Karpas-422 (cell line): Measurements from ENCODE around the gene SLC48A1. TPM values are rescaled to one million over a fixed set of nuclear protein-coding genes. Genes with fewer than 3 reads are reported as not detected.

Experiments
- DNase-seq: peaks from one replicate; pipeline ENCODE4 v3.0.0-alpha.2; 2015
- H2AFZ ChIP-seq: fragments of 200-600 bp; sonication (generic); 2 replicates; pipeline ENCODE4 v1.6.1; 2014; ENCODE audit warnings: antibody characterized with exemption, low read length, mixed read lengths
- H3K27ac ChIP-seq: fragments of 200-600 bp; sonication (generic); 2 replicates; pipeline ENCODE4 v1.5.1; 2014; ENCODE audit warnings: mild to moderate bottlenecking, low read length, moderate library complexity
- H3K27me3 ChIP-seq: fragments of 200-600 bp; sonication (generic); 2 replicates; pipeline ENCODE4 v1.6.1; 2014; ENCODE audit warnings: low read length, mixed read lengths
- H3K36me3 ChIP-seq: fragments of 200-600 bp; sonication (generic); 2 replicates; pipeline ENCODE4 v1.6.1; 2014; ENCODE audit warnings: low read length, mixed read lengths; ENCODE audit not compliant: insufficient read depth
- H3K4me1 ChIP-seq: fragments of 200-600 bp; sonication (generic); 2 replicates; pipeline ENCODE4 v1.6.1; 2014; ENCODE audit warnings: mild to moderate bottlenecking, low read length, mixed read lengths
- H3K4me2 ChIP-seq: fragments of 200-600 bp; sonication (generic); 2 replicates; pipeline ENCODE4 v1.6.1; 2014; ENCODE audit warnings: low read length, low read depth, mild to moderate bottlenecking; ENCODE audit not compliant: poor library complexity, severe bottlenecking
- H3K4me3 ChIP-seq: fragments of 200-600 bp; sonication (generic); 2 replicates; pipeline ENCODE4 v1.5.1; 2014; ENCODE audit warnings: mild to moderate bottlenecking, antibody characterized with exemption, low read length, mixed read lengths
- H3K79me2 ChIP-seq: fragments of 200-600 bp; sonication (generic); 2 replicates; pipeline ENCODE4 v1.6.1; 2014; ENCODE audit warnings: mild to moderate bottlenecking, low read length, mixed read lengths
- H3K9ac ChIP-seq: fragments of 200-600 bp; sonication (generic); 2 replicates; pipeline ENCODE4 v1.6.0; 2014; ENCODE audit warnings: low read length
- H3K9me2 ChIP-seq: fragments of 200-600 bp; sonication (generic), shearing (Covaris generic); replicated peaks from 2 replicates; pipeline ENCODE4 v1.6.0; 2014; ENCODE audit warnings: mild to moderate bottlenecking, low read length, moderate library complexity; ENCODE audit not compliant: insufficient read depth
- H3K9me3 ChIP-seq: fragments of 300-700, 200-600 bp; sonication (generic); 2 replicates; pipeline ENCODE4 v1.6.1; 2014; ENCODE audit warnings: low read length, mixed read lengths
- H4K20me1 ChIP-seq: fragments of 200-600 bp; sonication (generic); 2 replicates; pipeline ENCODE4 v1.6.1; 2014; ENCODE audit warnings: mild to moderate bottlenecking, antibody characterized with exemption, low read length, low read depth; ENCODE audit not compliant: insufficient read depth
- total RNA-seq: library from RNA; depleted of rRNA; stranded (reverse); fragments of >200 nt; shearing (Covaris generic); gene quantifications from 2 replicates; pipeline ENCODE4 v1.2.3, GENCODE V29; 2014; ENCODE audit warnings: low replicate concordance

The SLC48A1 gene
- total RNA-seq, 1 experiment from 2014 or later, result 21.9 TPM

DNA sequence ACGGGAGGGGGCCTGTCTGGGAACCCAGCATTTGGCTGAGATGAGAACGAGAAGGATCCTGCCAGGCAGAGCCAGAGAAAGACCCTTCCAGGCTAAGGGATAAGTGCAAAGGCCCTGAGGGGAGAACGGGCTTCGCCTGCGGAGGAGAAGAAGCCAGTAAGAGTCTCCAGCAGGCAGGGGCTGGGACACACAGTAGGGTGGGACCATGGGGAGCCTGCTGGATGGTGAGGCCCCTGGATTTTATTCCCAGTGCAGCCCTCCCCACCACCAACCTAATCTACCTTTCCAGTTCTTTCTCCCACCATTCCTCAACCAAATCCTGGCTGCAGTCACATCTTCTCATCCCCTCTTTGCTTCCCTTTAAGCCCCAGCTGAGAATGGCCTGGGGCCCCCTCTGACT lies 27.0 kb upstream of the SLC48A1 start:
- no peak overlapping the region for H2AFZ ChIP-seq
- no peaks in the 10 kb centered on the region for H3K36me3 ChIP-seq
- no peak overlapping the region for H3K4me3 ChIP-seq
- H3K27ac ChIP-seq, result no peak overlapping the region
- no peaks in the 10 kb centered on the region for H3K27me3 ChIP-seq
- H3K4me1 ChIP-seq, result peaks cover 32% of the 10 kb centered on the region
- H3K9me3 ChIP-seq, result no peaks in the 10 kb centered on the region
- no peaks in the 10 kb centered on the region for H3K9me2 ChIP-seq
- no peak for DNase-seq
- H3K9ac ChIP-seq, result no peak overlapping the region
- H3K4me2 ChIP-seq, result no peak overlapping the region
- no peaks in the 10 kb centered on the region for H3K79me2 ChIP-seq
- 0 out of 2 replicates have a peak, but pooled peaks cover 8% of the 10 kb centered on the region for H4K20me1 ChIP-seq

DNA sequence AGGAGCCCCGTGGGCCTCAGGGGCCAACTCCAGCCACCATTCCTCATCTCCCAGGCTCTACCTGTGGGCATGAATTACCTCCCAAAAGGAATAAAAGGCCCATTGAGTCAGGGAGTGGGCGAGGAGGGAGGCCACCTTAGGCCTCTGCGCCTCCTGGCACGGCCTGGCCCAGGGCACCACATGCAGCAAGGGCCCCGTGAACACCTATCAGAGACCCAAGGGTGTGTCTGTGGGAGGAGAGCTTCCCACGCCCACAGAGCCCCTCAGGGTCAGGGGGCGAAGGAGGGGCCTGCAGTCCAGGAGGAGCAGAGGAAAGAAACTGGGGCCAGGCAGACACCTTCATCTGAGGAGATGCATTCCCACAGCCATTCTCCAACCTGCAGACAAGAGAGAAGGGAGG lies 26.5 kb upstream of the SLC48A1 start:
- Histone ChIP-seq H3K79me2 (no peaks in the 10 kb centered on the region), H4K20me1 (0 out of 2 replicates have a peak, but pooled peaks cover 8% of the 10 kb centered on the region), H3K4me2 (no peak overlapping the region), H3K9me2 (no peaks in the 10 kb centered on the region), H3K27ac (no peak overlapping the region), H3K4me3 (no peak overlapping the region), H3K9me3 (no peaks in the 10 kb centered on the region), H2AFZ (no peak overlapping the region), H3K27me3 (no peaks in the 10 kb centered on the region), H3K4me1 (peaks cover 28% of the 10 kb centered on the region), H3K36me3 (no peaks in the 10 kb centered on the region), H3K9ac (no peak overlapping the region)
- DNase-seq, result no peak

DNA sequence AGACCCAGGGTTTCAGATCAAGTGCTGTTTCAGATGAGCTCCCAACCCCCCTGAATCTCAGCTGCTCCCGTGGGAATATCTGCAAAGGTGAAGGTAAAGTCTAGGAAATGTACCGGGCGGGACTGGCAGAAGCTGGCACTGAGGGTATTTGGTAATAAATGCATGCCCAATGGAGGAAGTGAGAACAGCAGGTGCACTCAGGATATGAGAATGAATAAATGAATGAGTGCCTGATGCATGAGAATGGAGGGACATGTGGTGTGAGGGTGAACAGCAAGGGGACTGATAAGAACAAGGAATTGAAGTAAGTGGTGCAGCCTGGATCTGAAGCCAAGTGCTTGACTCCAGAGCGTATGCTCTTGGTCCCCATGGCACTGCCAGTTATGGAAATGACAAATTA lies 25.9 kb upstream of the SLC48A1 start:
- Histone ChIP-seq H3K9me3 (no peaks in the 10 kb centered on the region), H3K79me2 (no peaks in the 10 kb centered on the region), H3K9me2 (no peaks in the 10 kb centered on the region), H3K4me1 (peaks cover 23% of the 10 kb centered on the region), H3K9ac (no peak overlapping the region), H3K4me2 (no peak overlapping the region), H3K27ac (no peak overlapping the region), H4K20me1 (0 out of 2 replicates have a peak, but pooled peaks cover 8% of the 10 kb centered on the region), H2AFZ (no peak overlapping the region), H3K27me3 (no peaks in the 10 kb centered on the region), H3K36me3 (no peaks in the 10 kb centered on the region), H3K4me3 (no peak overlapping the region)
- DNase-seq, result peak; percentile 58

DNA sequence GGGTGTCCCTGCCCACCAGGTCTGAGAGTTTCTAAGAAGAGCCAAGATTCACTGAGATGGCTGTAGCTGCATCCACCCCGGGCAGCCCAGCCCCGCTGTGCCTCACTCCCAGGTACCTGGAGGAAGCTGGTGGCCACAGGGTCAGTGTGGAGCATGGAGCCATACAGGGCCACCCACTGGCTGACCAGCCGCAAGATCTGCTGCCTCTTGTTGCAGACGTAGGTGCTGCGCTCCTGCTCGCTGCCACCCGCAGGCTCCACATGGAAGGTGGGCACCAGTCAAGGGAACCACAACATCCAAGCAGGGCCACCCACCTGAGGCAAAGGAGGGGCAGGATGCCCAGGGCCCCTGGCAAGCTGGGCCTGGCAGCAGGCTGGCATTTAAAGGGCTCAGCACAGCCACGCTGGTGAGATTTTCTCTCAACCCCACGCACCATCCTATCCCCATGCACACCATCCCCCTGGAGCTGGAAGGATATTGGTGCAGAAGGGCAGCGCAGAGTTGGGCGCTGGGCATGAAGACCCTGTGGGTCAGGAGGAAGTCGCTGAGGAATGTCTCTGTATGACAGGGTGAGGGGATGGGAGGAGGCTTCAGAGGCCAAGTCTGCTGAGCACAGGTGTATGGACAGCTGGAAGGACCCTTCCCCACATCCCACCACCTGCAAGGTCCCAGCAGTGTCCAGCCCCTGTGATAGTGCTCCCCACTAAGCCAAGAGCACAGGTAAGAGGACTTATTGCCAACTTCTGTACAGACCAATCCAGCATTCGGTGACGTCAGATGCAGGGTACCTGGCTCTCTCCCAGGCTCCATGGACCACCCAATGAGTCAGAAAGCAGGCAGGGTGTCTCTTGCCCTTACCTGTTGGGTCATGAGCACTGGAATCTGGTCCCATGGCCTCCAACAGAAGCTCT lies 25.2 kb upstream of the SLC48A1 start:
- 0 out of 2 replicates have a peak, but pooled peaks cover 3% of the 10 kb centered on the region for H4K20me1 ChIP-seq
- no peak overlapping the region for H2AFZ ChIP-seq
- H3K79me2 ChIP-seq, result no peaks in the 10 kb centered on the region
- H3K9ac ChIP-seq, result no peak overlapping the region
- H3K36me3 ChIP-seq, result no peaks in the 10 kb centered on the region
- no peaks in the 10 kb centered on the region for H3K27me3 ChIP-seq
- H3K9me2 ChIP-seq, result no peaks in the 10 kb centered on the region
- peaks cover 24% of the 10 kb centered on the region for H3K4me1 ChIP-seq
- H3K9me3 ChIP-seq, result no peaks in the 10 kb centered on the region
- DNase-seq, result no peak
- no peak overlapping the region for H3K4me2 ChIP-seq
- H3K4me3 ChIP-seq, result no peak overlapping the region
- no peak overlapping the region for H3K27ac ChIP-seq

DNA sequence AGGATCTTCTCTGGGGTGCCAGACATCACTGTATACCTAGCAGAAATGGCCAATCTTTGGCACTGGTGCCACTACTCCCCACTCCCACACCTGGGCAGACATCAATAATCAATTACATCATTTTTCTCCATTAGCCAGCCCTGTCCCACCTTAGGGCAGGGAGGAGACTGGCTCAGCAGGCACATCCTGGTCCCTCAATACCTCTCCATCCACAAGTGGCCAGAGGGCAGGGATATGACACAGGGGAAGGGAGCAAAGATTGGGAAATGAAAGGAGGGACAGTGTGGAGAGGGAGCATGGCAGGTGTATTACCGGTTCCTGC lies 24.6 kb upstream of the SLC48A1 start:
- DNase-seq, result no peak
- H3K79me2 ChIP-seq, result no peaks in the 10 kb centered on the region
- no peaks in the 10 kb centered on the region for H3K9me2 ChIP-seq
- no peak overlapping the region for H3K9ac ChIP-seq
- no peak overlapping the region for H3K4me3 ChIP-seq
- H3K4me2 ChIP-seq, result no peak overlapping the region
- peaks cover 25% of the 10 kb centered on the region for H3K4me1 ChIP-seq
- no peaks in the 10 kb centered on the region for H3K9me3 ChIP-seq
- H2AFZ ChIP-seq, result no peak overlapping the region
- H4K20me1 ChIP-seq, result no peaks in the 10 kb centered on the region
- H3K36me3 ChIP-seq, result no peaks in the 10 kb centered on the region
- H3K27ac ChIP-seq, result no peak overlapping the region
- H3K27me3 ChIP-seq, result no peaks in the 10 kb centered on the region

DNA sequence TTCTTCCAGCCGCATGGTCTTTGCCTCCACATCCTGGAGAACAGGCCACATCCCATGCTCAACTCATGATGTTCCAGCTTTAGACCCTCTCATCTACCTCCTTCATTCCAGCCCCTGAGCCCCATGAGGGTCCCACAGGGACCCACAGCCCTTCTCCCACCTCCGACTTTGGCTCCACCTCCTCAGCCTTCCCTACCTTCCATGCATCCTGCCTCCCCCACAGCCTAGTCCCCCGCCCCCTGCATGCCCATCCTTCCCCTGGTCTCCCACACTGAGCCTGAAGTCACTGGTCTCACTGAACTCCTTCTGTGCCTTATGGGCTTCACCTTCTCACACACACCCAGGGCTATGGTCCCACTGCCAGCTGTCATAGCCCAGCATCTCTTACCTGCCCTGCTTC lies 24.1 kb upstream of the SLC48A1 start:
- no peak overlapping the region for H3K4me2 ChIP-seq
- no peaks in the 10 kb centered on the region for H4K20me1 ChIP-seq
- H3K79me2 ChIP-seq, result no peaks in the 10 kb centered on the region
- no peak overlapping the region for H3K27ac ChIP-seq
- H3K9ac ChIP-seq, result no peak overlapping the region
- no peaks in the 10 kb centered on the region for H3K36me3 ChIP-seq
- H2AFZ ChIP-seq, result no peak overlapping the region
- no peaks in the 10 kb centered on the region for H3K27me3 ChIP-seq
- DNase-seq, result no peak
- peaks cover 25% of the 10 kb centered on the region for H3K4me1 ChIP-seq
- no peak overlapping the region for H3K4me3 ChIP-seq
- H3K9me3 ChIP-seq, result no peaks in the 10 kb centered on the region
- H3K9me2 ChIP-seq, result no peaks in the 10 kb centered on the region

DNA sequence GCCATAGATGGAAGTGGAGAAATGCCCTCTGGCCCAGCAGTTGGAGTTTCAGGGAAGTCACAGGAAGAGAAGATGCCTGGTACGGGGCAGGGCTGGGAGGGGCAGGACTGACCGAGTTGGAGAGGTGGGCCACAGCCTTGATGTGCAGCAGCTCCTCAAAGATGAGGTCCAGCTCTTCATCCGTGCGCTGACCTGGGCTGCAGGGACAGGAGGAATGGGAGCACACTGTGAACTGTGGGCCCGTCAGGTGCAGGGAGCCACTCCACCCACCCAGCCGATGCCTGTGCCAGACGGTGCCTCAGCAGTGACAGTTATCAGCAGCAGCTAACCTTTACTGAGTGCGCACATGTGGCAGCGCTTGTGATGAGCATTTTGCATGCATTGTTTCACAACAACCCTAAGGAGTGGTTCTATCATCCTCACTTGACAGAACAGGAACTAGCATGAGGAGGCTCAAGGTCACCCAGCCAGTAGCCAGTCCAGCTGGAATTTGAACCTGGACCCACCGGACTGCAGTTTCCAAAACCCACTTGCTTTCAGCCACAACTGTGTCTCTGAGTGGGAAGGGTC lies 22.7 kb upstream of the SLC48A1 start:
- Histone ChIP-seq H3K9ac (no peak overlapping the region), H3K4me3 (no peak overlapping the region), H3K4me2 (no peak overlapping the region), H3K27ac (no peak overlapping the region), H3K36me3 (no peaks in the 10 kb centered on the region), H3K27me3 (no peaks in the 10 kb centered on the region), H3K9me3 (no peaks in the 10 kb centered on the region), H3K9me2 (no peaks in the 10 kb centered on the region), H2AFZ (no peak overlapping the region), H4K20me1 (no peaks in the 10 kb centered on the region), H3K79me2 (no peaks in the 10 kb centered on the region), H3K4me1 (peaks cover 39% of the 10 kb centered on the region)
- DNase-seq, result no peak

DNA sequence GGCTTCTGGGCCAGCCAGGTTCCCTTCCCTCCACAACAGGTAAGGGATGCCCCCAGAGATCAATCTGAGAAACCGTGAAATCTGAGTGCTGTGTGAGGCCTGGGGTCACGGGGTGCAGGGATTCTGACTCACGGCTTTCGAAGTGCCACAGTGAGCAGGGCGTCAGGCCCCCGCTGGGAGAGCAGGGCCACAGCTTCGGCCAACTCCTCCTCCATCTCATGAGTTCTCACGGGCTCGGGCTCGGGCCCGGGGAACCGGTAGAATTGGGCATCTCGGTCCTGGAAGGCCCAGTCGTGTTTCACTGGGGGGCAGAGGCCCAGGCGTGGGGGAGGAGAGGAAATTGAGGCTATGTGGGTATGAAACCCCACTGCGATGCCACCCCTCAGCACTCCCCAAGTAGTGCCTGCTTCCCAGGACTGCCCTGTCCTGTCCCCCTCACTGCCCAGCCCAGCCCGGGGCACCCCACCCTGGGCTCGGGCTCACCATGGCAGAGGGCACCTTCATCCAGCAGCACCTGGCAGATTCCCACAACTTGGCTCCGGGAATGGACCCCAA lies 22.0 kb upstream of the SLC48A1 start:
- Histone ChIP-seq H3K27me3 (no peaks in the 10 kb centered on the region), H3K27ac (no peak overlapping the region), H2AFZ (no peak overlapping the region), H3K9me2 (no peaks in the 10 kb centered on the region), H3K9me3 (no peaks in the 10 kb centered on the region), H3K4me2 (no peak overlapping the region), H3K4me3 (no peak overlapping the region), H3K36me3 (no peaks in the 10 kb centered on the region), H3K4me1 (peaks cover 42% of the 10 kb centered on the region), H4K20me1 (no peaks in the 10 kb centered on the region), H3K9ac (no peak overlapping the region), H3K79me2 (no peaks in the 10 kb centered on the region)
- no peak for DNase-seq
